K562 (cell line): ENCODE results near the gene GRIK3.

ENCODE experiments used
- EP300 ChIP-seq: IDR thresholded peaks from 2 replicates; pipeline ENCODE4 v1.6.1; 2012; ENCODE audit warnings: low read length, improper control_type of control experiment
- EZH2 ChIP-seq: IDR thresholded peaks from 2 replicates; pipeline ENCODE4 v1.6.1; 2012; ENCODE audit warnings: low read depth, mild to moderate bottlenecking, inconsistent platforms, low read length, borderline replicate concordance
- FOSL1 ChIP-seq: fragments of 200-800 bp; sonication (Bioruptor generic); conservative IDR thresholded peaks from 2 replicates; pipeline ENCODE4 v1.6.1; 2016; ENCODE audit warnings: missing genetic modification characterization, missing compliant biosample characterization
- PHB ChIP-seq: fragments of 250-450 bp; sonication (Bioruptor Pico); IDR thresholded peaks from 2 replicates; pipeline ENCODE4 v1.5.0; 2021
- RNF2 ChIP-seq: sonication (generic); IDR thresholded peaks from 2 replicates; pipeline ENCODE4 v1.6.1; 2016
- ZNF561 ChIP-seq: fragments of 450-650 bp; formaldehyde crosslinking; conservative IDR thresholded peaks from 2 replicates; pipeline ENCODE4 v1.4.0; 2020; ENCODE audit warnings: mild to moderate bottlenecking, moderate library complexity
- TF ChIP-seq, protein P1 (sequence below): sonication (generic); formaldehyde crosslinking; IDR thresholded peaks from 2 replicates; pipeline ENCODE4 v1.8.0; 2022; ENCODE audit warnings: mild to moderate bottlenecking, missing genetic modification reagents, borderline replicate concordance
- TF ChIP-seq, protein P2 (sequence below), 3 experiments: IDR thresholded peaks in 2 of 3; conservative IDR thresholded peaks in 1 of 3; 2 replicates each; pipeline ENCODE4 v1.5.1; 2011 to 2012; ENCODE audit warnings: low read length in 3 of 3, mild to moderate bottlenecking in 3 of 3, control low read depth in 2 of 3, improper control_type of control experiment in 1 of 3, inconsistent platforms in 1 of 3, low read depth in 1 of 3, mixed read lengths in 1 of 3, moderate library complexity in 1 of 3; ENCODE audit not compliant: insufficient read depth in 2 of 3

DNA sequence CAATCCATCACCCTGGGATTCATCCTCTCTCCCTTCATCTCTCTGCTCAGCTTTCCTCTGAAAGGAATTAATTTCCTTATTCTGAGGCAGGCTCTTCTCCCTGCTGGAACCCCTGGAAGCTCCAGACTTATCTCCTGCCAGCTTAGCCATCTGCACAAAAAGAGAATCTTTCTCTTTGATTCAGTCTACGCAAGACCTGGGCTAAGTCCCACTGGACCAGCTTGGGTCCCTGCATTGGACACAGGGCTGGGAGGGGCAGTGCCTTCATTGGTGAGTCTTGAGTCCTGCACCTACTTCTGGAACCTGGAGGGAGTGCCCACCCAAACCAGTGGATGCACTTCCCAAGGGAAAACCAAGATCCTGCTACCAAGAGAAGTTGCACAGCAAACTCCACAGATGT is 279.9 kb downstream of the GRIK3 start:
- TF ChIP-seq EZH2 (no peak), FOSL1 (tag) (no peak), ZNF561 (CRISPR knock-in tag) (no peak), PHB (CRISPR knock-in tag) (no peak), RNF2 (no peak), EP300 (no peak)
- TF ChIP-seq, protein P1, sequence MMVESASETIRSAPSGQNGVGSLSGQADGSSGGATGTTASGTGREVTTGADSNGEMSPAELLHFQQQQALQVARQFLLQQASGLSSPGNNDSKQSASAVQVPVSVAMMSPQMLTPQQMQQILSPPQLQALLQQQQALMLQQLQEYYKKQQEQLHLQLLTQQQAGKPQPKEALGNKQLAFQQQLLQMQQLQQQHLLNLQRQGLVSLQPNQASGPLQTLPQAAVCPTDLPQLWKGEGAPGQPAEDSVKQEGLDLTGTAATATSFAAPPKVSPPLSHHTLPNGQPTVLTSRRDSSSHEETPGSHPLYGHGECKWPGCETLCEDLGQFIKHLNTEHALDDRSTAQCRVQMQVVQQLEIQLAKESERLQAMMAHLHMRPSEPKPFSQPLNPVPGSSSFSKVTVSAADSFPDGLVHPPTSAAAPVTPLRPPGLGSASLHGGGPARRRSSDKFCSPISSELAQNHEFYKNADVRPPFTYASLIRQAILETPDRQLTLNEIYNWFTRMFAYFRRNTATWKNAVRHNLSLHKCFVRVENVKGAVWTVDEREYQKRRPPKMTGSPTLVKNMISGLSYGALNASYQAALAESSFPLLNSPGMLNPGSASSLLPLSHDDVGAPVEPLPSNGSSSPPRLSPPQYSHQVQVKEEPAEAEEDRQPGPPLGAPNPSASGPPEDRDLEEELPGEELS, result no peak
- TF ChIP-seq, protein P2, sequence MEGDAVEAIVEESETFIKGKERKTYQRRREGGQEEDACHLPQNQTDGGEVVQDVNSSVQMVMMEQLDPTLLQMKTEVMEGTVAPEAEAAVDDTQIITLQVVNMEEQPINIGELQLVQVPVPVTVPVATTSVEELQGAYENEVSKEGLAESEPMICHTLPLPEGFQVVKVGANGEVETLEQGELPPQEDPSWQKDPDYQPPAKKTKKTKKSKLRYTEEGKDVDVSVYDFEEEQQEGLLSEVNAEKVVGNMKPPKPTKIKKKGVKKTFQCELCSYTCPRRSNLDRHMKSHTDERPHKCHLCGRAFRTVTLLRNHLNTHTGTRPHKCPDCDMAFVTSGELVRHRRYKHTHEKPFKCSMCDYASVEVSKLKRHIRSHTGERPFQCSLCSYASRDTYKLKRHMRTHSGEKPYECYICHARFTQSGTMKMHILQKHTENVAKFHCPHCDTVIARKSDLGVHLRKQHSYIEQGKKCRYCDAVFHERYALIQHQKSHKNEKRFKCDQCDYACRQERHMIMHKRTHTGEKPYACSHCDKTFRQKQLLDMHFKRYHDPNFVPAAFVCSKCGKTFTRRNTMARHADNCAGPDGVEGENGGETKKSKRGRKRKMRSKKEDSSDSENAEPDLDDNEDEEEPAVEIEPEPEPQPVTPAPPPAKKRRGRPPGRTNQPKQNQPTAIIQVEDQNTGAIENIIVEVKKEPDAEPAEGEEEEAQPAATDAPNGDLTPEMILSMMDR (IDR thresholded peaks at IDR 0.05 in 2 of 3, conservative IDR thresholded peaks at IDR 0.05 in 1 of 3; ENCODE audit: insufficient read depth in 2 of 3, low read depth in 1 of 3, low read length in 3 of 3), result no peak
